HCT116 (cell line): ENCODE measurements around the gene BRD3OS. TPM values are rescaled to one million over a fixed set of nuclear protein-coding genes. Genes with fewer than 3 reads are reported as not detected.

ENCODE experiments used
- ATAC-seq: fragments of 200-7000 bp; cut with Tn5 transposase; 2 replicates; pipeline ENCODE4 v1.9.1; 2020; ENCODE audit warnings: mild to moderate bottlenecking, moderate library complexity
- BruUV-seq: library from RNA; stranded (reverse); fragments of 400-500 nt; replicated peaks from 2 replicates; lab custom pipeline; 2021; lab: Mats Ljungman, UMichigan
- CTCF ChIA-PET: fragments of 300-600 bp; sonication (Branson Sonifier 250); formaldehyde crosslinking; loops from one replicate; lab custom pipeline; 2021; ENCODE audit warnings: antibody characterized with exemption; lab: Charles Lee
- POLR2A ChIA-PET: fragments of 300-600, 350-600 bp; sonication (Branson Sonifier 250); formaldehyde crosslinking; loops from one replicate; lab custom pipeline; 2021; ENCODE audit warnings: antibody characterized with exemption; lab: Charles Lee
- RAD21 ChIA-PET, 2 experiments: fragments of 300-600 bp; sonication (Branson Sonifier 250); formaldehyde crosslinking; loops; one replicate each; lab custom pipeline; 2023; ENCODE audit warnings: low total read pairs in 2 of 2; ENCODE audit not compliant: uncharacterized antibody in 2 of 2, unreplicated experiment in 2 of 2, low non-redundant PET in 1 of 2; lab: Charles Lee
- DNase-seq: peaks from one replicate; pipeline ENCODE4 v3.0.0-alpha.2; 2010; ENCODE audit warnings: low read depth, low spot score
- H2AFZ ChIP-seq: fragments of 200-600 bp; shearing (Covaris generic), sonication (generic); 2 replicates; pipeline ENCODE4 v1.6.1; 2017; ENCODE audit warnings: low read depth, mixed run types, mixed read lengths, antibody characterized with exemption, low read length; ENCODE audit not compliant: poor library complexity, severe bottlenecking
- H3K27ac ChIP-seq: 2 replicates; pipeline ENCODE4 v1.5.1; 2012; ENCODE audit warnings: low read depth, low read length
- H3K27me3 ChIP-seq: fragments of 200-600 bp; sonication (generic); 2 replicates; pipeline ENCODE4 v1.6.1; 2016; ENCODE audit warnings: mixed run types, low read length, mixed read lengths; ENCODE audit not compliant: insufficient read depth
- H3K36me3 ChIP-seq, 2 experiments: fragments of 200-500 bp in 1 of 2; fragments of 200-600 bp in 1 of 2; sonication (Bioruptor generic) in 1 of 2; sonication (generic) in 1 of 2; 2 replicates each; pipeline versions ENCODE4 v1.5.1 to v1.6.1; 2014 to 2016; ENCODE audit warnings: low read length in 2 of 2, inconsistent platforms in 1 of 2, mixed read lengths in 1 of 2, mixed run types in 1 of 2; ENCODE audit not compliant: insufficient read depth in 2 of 2, control insufficient read depth in 1 of 2
- H3K4me1 ChIP-seq, 2 experiments: fragments of 200-600 bp in 1 of 2; sonication (generic) in 1 of 2; 2 replicates each; pipeline versions ENCODE4 v1.5.1 to v1.6.1; 2012 to 2017; ENCODE audit warnings: low read length in 2 of 2, inconsistent platforms in 1 of 2, mild to moderate bottlenecking in 1 of 2, mixed read lengths in 1 of 2, mixed run types in 1 of 2, moderate library complexity in 1 of 2; ENCODE audit not compliant: insufficient read depth in 2 of 2, control insufficient read depth in 1 of 2
- H3K4me2 ChIP-seq: fragments of 200-600 bp; sonication (generic); 2 replicates; pipeline ENCODE4 v1.6.1; 2017; ENCODE audit warnings: mixed run types, low read length, mixed read lengths
- H3K4me3 ChIP-seq, 2 experiments: fragments of 200-600 bp in 1 of 2; sonication (generic) in 1 of 2; replicated peaks in 1 of 2; 2 replicates each; pipeline ENCODE4 v1.5.1; 2011 to 2016; ENCODE audit warnings: low read length in 2 of 2, control low read depth in 1 of 2, low read depth in 1 of 2, mild to moderate bottlenecking in 1 of 2, mixed read lengths in 1 of 2, mixed run types in 1 of 2
- H3K79me2 ChIP-seq: fragments of 200-600 bp; sonication (generic); 2 replicates; pipeline ENCODE4 v1.6.1; 2017; ENCODE audit warnings: mild to moderate bottlenecking, mixed run types, low read length, moderate library complexity, mixed read lengths; ENCODE audit not compliant: insufficient read depth
- H3K9ac ChIP-seq: fragments of 200-600 bp; sonication (generic); 2 replicates; pipeline ENCODE4 v1.6.1; 2016; ENCODE audit warnings: low read length, mixed read lengths
- H3K9me2 ChIP-seq: fragments of 200-600 bp; sonication (generic), shearing (Covaris generic); 2 replicates; pipeline ENCODE4 v1.6.1; 2017; ENCODE audit warnings: mixed run types, mild to moderate bottlenecking, moderate library complexity; ENCODE audit not compliant: insufficient read depth
- H3K9me3 ChIP-seq, 2 experiments: fragments of 200-500 bp in 1 of 2; fragments of 200-600 bp in 1 of 2; sonication (Bioruptor generic) in 1 of 2; sonication (generic) in 1 of 2; 2 replicates each; pipeline ENCODE4 v1.6.1; 2014 to 2017; ENCODE audit warnings: low read length in 2 of 2, mixed read lengths in 2 of 2, inconsistent platforms in 1 of 2, low read depth in 1 of 2, mild to moderate bottlenecking in 1 of 2, mixed run types in 1 of 2, moderate library complexity in 1 of 2; ENCODE audit not compliant: control insufficient read depth in 1 of 2, insufficient read depth in 1 of 2
- H4K20me1 ChIP-seq: fragments of 200-600 bp; sonication (generic), shearing (Covaris generic); 2 replicates; pipeline ENCODE4 v1.6.1; 2017; ENCODE audit warnings: mixed run types, mild to moderate bottlenecking, moderate library complexity; ENCODE audit not compliant: insufficient read depth
- CEBPB ChIP-seq: IDR thresholded peaks from 2 replicates; pipeline ENCODE4 v1.6.1; 2012; ENCODE audit warnings: low read depth
- EGR1 ChIP-seq: IDR thresholded peaks from 2 replicates; pipeline ENCODE4 v1.6.1; 2012; ENCODE audit warnings: low read depth
- ELF1 ChIP-seq: IDR thresholded peaks from 2 replicates; pipeline ENCODE4 v1.6.1; 2012; ENCODE audit warnings: low read depth, borderline replicate concordance
- POLR2AphosphoS5 ChIP-seq: IDR thresholded peaks from 2 replicates; pipeline ENCODE4 v1.6.1; 2011; ENCODE audit warnings: mild to moderate bottlenecking, low read depth, low read length, moderate library complexity
- RAD21 ChIP-seq: IDR thresholded peaks from 2 replicates; pipeline ENCODE4 v1.6.1; 2012; ENCODE audit warnings: low read depth, mild to moderate bottlenecking
- SIN3A ChIP-seq: IDR thresholded peaks from 2 replicates; pipeline ENCODE4 v1.6.1; 2012; ENCODE audit warnings: low read depth
- SP1 ChIP-seq: IDR thresholded peaks from 2 replicates; pipeline ENCODE4 v1.6.1; 2012; ENCODE audit warnings: low read depth
- SRF ChIP-seq: IDR thresholded peaks from 2 replicates; pipeline ENCODE4 v1.6.1; 2012; ENCODE audit warnings: low read depth
- ZBTB33 ChIP-seq: IDR thresholded peaks from 2 replicates; pipeline ENCODE4 v1.6.1; 2011; ENCODE audit warnings: mild to moderate bottlenecking, low read length, moderate library complexity; ENCODE audit not compliant: insufficient replicate concordance; ENCODE audit errors: extremely low read depth
- ZNF274 ChIP-seq: fragments of 200-500 bp; sonication (Bioruptor generic); IDR thresholded peaks from 2 replicates; pipeline ENCODE4 v1.6.1; 2014; ENCODE audit warnings: mild to moderate bottlenecking, low read depth, low read length, inconsistent platforms
- intact Hi-C: fragments of 100-400 bp; cut with micrococcal nuclease; formaldehyde crosslinking; loops from 2 replicates; pipeline ENCODE4 v1.10.0; 2022
- total RNA-seq: library from RNA; stranded (reverse); gene quantifications from one replicate; pipeline ENCODE4 v1.2.1, GENCODE V29; 2021; ENCODE audit not compliant: unreplicated experiment
- TF ChIP-seq, protein P1 (sequence below): IDR thresholded peaks from 2 replicates; pipeline ENCODE4 v1.6.1; 2012
- TF ChIP-seq, protein P2 (sequence below): IDR thresholded peaks from 2 replicates; pipeline ENCODE4 v1.6.1; 2012; ENCODE audit warnings: low read depth
- TF ChIP-seq, protein P3 (sequence below): IDR thresholded peaks from 2 replicates; pipeline ENCODE4 v1.6.1; 2012

Gene BRD3OS
- total RNA-seq, 1 experiment from 2014 or later, result 17.0 TPM

DNA sequence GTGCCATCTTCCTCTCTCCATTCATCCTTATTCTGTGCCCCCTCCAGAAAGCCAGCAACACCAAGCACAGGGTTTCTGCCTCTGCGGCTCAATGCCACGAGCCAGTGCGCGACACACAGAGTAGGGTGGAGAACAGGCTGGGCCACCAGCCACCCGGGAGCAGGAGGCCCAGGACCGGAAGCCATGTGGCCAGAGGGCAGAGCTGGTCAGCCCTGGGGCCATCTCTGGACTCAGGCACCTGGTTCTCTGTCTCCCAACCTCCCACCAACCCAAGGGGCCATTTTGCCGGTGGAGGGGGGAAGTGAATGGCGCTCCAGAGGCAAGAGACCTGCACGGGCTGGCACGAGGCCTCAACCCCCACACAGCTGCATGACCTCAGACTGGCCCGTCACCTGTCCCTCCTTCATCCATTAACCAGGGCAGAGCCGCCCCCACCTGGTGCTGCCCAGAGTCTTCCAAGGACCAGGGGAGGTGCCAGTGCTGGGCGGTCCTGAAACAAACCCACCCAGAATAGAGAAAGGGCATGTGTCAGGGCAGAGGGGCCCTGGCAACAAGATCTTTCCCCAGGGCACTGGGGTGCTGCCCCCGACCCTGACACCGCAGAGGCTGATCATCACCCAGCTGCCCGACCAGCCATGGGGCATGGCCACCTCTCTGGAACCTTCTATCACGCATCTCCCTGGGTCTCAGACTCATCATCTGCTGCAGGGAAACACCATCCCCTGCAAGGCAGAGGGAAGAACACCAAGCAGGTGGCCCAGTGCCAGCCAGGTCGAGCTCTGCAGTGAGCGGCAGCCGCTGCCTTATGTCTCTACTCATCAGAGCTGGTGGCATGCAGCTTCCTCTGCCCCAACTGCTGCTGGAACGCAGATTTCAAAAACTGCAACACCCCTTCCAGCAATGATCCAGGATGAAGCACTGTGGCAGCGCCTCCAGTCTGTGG is 45.1 kb upstream of the BRD3OS start:
- H3K27ac ChIP-seq, result no peak overlapping the region
- intact Hi-C loops, result no loop called here
- H3K36me3 ChIP-seq, result no peaks in the 10 kb centered on the region
- no peaks in the 10 kb centered on the region for H3K27me3 ChIP-seq
- no peak for TF ChIP-seq EGR1
- TF ChIP-seq RAD21, result no peak
- no peak for TF ChIP-seq SIN3A
- no peak for TF ChIP-seq POLR2AphosphoS5
- TF ChIP-seq, protein P1, sequence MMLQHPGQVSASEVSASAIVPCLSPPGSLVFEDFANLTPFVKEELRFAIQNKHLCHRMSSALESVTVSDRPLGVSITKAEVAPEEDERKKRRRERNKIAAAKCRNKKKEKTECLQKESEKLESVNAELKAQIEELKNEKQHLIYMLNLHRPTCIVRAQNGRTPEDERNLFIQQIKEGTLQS, result no peak
- no peak for TF ChIP-seq CEBPB
- TF ChIP-seq SRF, result no peak
- TF ChIP-seq, all 23 proteins: peak for 0
- BruUV-seq, result no TSS peak
- ChIA-PET CTCF (no interaction called here), POLR2A (no interaction called here), RAD21 (no interaction called here)
- H4K20me1 ChIP-seq, result no peaks in the 10 kb centered on the region
- no peak overlapping the region for H3K9ac ChIP-seq
- H3K79me2 ChIP-seq, result peaks cover 92% of the 10 kb centered on the region
- no peaks in the 10 kb centered on the region for H3K9me2 ChIP-seq
- H3K4me2 ChIP-seq, result no peak overlapping the region
- no peaks in the 10 kb centered on the region for H3K9me3 ChIP-seq
- H3K4me1 ChIP-seq, result no peaks in the 10 kb centered on the region
- no peak overlapping the region for H3K4me3 ChIP-seq
- DNase-seq, result no peak
- H2AFZ ChIP-seq, result no peak overlapping the region
- ATAC-seq, result no peak

DNA sequence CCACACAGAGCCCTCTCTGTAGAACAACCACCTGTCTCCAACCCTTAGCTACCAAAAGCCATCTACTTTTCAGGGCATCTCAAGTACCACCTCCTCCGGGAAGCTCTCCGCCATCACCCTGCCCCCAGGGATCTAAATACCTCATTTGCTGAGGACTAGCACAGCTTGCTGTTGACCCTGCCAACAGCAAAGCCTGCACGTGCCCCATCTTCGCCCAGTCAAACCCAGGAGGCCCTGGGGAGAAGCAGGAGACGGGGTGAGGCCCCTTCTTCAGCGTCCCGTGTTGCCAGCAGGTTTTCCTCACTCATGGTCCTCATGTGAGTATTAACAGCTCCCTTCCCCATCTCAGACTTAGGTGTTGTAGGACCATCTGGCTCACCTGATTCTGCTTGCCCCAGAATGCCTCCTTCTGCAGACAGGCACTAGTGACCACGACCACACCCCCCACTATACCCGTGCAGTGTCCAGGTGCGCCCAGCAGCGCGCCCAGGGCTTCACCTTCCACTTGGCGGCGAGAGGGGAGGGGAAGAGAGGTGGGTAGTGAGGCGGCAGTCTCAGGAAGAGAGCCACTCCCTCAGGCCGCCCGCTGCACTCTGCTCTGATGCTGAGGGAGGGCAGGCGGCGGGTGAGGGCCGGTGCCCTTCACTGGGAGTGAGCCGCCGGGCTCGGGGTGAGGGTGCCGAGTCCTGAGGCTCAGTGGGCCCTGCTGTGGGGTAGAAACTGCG is 44.3 kb upstream of the BRD3OS start:
- POLR2A ChIA-PET, result no interaction called here
- Histone ChIP-seq H3K9ac (no peak overlapping the region), H3K4me2 (no peak overlapping the region), H3K9me2 (no peaks in the 10 kb centered on the region), H3K79me2 (peaks cover 92% of the 10 kb centered on the region), H3K27me3 (no peaks in the 10 kb centered on the region), H3K4me3 (no peak overlapping the region), H3K27ac (no peak overlapping the region), H3K36me3 (no peaks in the 10 kb centered on the region), H3K9me3 (no peaks in the 10 kb centered on the region), H2AFZ (no peak overlapping the region), H4K20me1 (no peaks in the 10 kb centered on the region), H3K4me1 (no peaks in the 10 kb centered on the region)
- intact Hi-C loops, result no loop called here
- BruUV-seq, result no TSS peak
- CTCF ChIA-PET, result no interaction called here
- DNase-seq, result no peak
- RAD21 ChIA-PET, result no interaction called here
- no peak for ATAC-seq
- TF ChIP-seq, protein P2, sequence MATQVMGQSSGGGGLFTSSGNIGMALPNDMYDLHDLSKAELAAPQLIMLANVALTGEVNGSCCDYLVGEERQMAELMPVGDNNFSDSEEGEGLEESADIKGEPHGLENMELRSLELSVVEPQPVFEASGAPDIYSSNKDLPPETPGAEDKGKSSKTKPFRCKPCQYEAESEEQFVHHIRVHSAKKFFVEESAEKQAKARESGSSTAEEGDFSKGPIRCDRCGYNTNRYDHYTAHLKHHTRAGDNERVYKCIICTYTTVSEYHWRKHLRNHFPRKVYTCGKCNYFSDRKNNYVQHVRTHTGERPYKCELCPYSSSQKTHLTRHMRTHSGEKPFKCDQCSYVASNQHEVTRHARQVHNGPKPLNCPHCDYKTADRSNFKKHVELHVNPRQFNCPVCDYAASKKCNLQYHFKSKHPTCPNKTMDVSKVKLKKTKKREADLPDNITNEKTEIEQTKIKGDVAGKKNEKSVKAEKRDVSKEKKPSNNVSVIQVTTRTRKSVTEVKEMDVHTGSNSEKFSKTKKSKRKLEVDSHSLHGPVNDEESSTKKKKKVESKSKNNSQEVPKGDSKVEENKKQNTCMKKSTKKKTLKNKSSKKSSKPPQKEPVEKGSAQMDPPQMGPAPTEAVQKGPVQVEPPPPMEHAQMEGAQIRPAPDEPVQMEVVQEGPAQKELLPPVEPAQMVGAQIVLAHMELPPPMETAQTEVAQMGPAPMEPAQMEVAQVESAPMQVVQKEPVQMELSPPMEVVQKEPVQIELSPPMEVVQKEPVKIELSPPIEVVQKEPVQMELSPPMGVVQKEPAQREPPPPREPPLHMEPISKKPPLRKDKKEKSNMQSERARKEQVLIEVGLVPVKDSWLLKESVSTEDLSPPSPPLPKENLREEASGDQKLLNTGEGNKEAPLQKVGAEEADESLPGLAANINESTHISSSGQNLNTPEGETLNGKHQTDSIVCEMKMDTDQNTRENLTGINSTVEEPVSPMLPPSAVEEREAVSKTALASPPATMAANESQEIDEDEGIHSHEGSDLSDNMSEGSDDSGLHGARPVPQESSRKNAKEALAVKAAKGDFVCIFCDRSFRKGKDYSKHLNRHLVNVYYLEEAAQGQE, result no peak
- TF ChIP-seq SP1 (no peak), ZBTB33 (no peak), SIN3A (no peak), ELF1 (no peak), ZNF274 (no peak)
- TF ChIP-seq, protein P3, sequence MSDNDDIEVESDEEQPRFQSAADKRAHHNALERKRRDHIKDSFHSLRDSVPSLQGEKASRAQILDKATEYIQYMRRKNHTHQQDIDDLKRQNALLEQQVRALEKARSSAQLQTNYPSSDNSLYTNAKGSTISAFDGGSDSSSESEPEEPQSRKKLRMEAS, result no peak
